GM18520 (cell line): ENCODE results near the gene MSGN1.

ENCODE experiments used
- ATAC-seq: cut with Tn5 transposase; IDR thresholded peaks from one replicate; pipeline ENCODE4 v1.9.1; 2021; ENCODE audit not compliant: unreplicated experiment

The MSGN1 gene, protein sequence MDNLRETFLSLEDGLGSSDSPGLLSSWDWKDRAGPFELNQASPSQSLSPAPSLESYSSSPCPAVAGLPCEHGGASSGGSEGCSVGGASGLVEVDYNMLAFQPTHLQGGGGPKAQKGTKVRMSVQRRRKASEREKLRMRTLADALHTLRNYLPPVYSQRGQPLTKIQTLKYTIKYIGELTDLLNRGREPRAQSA

GRCh38 chr2:17816396-17817245 lies at the start of gene MSGN1:
Gene MSGN1 (plus strand): TSS chr2:17816460. CDS start chr2:17816519, 59 bp downstream.
- no peak for ATAC-seq

DNA sequence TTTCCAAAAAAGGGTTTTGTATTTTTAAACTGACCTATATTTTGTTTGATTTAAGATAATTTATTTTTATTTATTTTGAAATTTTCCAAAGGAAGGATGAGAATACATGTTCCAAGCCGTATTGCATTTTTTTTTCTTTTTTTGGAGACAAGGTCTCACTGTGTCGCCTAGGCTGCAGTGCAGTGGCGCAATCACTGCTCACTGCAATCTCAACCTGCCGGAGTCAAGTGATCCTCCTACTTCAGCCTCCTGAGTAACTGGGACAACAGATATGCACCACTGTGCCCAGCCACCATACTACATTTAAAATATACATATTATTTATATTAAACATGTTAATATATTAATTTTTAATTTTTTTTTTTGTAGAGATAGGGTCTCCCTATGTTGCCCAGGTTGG lies 47.4 kb upstream of the MSGN1 start:
- no peak for ATAC-seq

- no peak for ATAC-seq
These were observed 44.3 kb upstream of the MSGN1 start for GRCh38 chr2:17771956-17772355.

GRCh38 chr2:17772532-17772931 lies 43.7 kb upstream of the MSGN1 start:
- ATAC-seq = no peak

GRCh38 chr2:17780546-17780945 lies 35.7 kb upstream of the MSGN1 start:
- no peak for ATAC-seq

DNA sequence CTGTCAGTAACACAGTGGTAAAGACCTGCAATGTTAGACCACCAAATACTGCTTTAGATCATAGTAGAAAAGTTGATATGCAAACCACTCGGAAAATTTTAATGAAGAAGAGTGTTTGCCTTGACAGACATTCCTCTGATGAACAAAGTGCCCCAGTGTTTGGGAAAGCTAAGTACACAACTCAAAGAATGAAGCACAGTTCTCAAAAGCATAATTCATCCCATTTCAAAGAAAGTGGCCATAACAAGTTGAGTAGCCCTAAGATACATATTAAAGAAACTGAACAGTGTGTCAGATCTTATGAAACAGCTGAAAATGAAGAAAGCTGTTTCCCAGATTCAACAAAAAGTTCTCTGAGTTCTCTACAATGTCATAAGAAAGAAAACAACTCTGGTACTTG lies 34.8 kb upstream of the MSGN1 start:
- no peak for ATAC-seq

- ATAC-seq = no peak
These were observed 29.5 kb upstream of the MSGN1 start for GRCh38 chr2:17786727-17787126.

DNA sequence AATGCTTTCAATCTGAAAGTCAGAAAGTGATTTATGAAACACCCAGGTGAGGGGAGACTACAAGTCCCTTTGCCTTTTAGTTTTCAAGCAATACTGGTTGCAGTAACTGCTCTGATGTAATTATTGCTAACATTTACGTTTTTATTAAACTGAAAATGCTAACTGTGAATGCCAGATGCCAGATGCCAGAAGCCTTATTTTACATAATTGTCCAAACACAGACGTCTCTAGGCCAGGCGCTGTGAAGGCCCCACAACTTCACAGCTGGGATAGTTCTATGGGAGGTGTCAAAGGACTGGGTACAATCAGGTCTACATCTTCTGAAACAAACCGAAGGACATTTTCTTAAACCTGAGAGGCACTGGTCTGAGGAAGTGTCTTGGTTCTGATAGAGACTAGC lies 27.5 kb upstream of the MSGN1 start:
- ATAC-seq = no peak

DNA sequence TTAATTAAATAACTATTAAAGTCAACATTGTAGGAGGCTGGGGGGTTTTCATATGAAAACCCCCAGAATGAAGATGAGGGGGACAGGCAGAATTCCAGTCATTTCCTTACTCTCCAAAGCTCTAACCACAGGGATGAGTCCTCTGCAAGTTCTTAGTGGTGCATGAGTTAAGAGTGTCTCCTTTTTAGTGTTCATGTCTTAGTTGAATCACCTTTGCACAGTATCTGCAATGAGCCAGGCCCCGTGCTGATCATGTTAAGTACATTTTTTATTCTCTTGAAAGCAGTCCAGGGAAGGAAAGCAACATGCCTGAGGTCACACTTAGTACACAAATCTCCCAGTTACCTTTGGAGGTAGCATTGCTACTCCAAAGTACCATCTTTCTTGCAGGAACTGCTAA lies 25.7 kb upstream of the MSGN1 start:
- ATAC-seq = no peak

DNA sequence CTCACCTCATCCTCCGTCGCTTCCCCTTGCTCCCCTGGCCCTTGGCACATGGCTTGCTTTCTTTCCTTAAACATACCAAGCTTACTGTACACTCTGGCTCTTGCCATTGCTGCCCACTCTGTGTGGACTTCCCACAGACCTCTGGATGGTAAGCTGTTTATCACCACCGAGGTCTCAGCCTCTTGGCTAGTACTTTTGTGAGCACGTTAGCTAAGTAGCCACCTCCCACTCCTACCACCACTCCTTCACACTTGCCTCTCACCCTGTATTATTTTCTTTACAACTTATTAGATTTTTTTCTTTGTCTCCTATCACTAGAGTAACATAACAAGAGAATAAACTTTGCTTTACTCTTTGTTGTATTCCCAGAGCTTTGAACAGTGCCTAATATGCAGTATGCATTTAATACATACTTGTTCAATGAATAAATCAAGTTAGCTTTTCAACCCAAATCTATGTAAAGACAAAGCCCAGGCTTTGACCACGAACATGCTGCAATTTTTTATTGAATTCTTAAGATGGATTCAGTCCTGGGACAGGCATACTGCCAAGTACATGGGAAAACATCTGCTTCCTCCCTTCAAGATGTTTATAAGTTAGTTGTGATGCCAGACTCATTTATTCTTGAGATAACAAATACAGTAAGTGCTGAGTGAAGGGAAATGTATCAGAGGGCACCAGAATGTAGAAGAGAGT lies 25.0 kb upstream of the MSGN1 start:
- ATAC-seq = no peak

- no peak for ATAC-seq
These were observed 24.5 kb upstream of the MSGN1 start for GRCh38 chr2:17791817-17792130.

DNA sequence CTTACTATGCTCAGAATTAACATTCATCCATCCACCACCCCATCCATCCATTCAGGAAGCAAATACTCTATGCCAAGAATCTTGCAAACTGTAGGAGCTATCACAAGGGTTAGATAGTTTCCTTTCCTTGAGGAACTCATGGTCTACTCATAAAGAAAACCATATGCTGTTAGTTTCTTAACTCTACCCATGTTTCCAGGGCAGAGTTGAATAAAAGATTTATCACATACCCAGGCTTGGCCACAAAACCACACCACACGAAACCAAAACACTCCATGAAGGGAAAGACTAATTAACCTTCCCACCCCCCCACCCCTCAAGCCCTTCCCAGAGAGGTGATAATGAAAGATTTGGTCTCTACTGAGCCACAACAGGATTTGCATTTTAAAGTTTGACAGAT lies 23.7 kb upstream of the MSGN1 start:
- no peak for ATAC-seq

GRCh38 chr2:17793296-17793695 lies 23.0 kb upstream of the MSGN1 start:
- ATAC-seq = no peak

- ATAC-seq = no peak
These were observed 22.4 kb upstream of the MSGN1 start for GRCh38 chr2:17793803-17794354.

- no peak for ATAC-seq
These were observed 21.0 kb upstream of the MSGN1 start for GRCh38 chr2:17795309-17795708.

- ATAC-seq = no peak
These were observed 17.9 kb upstream of the MSGN1 start for GRCh38 chr2:17798338-17798737.

DNA sequence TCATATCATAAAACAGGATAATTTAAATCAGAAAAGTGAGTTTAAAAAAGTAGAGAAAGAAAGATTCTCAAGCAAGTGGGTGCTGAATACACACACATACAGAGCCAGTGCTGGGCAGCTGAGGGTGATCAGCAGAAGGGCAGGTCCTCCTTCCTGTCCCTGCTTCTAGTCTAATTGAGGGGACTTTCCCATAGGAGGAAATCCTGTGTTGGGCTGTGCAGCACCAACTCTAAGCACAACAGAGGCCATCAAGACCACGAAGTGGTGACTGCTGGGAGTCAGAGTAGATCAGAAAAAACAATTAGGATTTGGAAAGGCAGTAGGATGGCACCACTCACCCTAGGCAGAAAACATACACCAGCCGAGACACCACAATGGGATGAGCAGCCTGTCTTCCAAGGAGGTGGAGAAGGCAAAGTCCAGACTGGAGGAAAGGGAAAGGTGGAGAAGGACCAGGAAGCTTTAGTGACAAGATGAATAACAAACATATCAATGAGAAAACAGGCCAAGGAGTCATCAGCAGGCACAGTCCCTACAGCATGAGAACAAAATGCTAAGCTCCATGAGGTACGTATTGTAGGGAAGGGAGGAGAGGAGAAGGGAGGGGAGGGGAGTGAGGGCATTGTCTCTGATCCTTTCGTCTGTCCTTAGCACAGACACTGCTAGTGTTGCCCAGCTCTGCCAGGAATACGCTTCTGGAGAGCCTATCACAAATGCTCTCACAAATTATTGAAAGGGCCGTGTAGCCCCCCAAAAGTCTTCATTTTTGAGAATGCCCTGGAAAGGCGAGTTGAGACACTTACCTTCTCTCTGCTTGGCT lies 16.7 kb upstream of the MSGN1 start:
- no peak for ATAC-seq

DNA sequence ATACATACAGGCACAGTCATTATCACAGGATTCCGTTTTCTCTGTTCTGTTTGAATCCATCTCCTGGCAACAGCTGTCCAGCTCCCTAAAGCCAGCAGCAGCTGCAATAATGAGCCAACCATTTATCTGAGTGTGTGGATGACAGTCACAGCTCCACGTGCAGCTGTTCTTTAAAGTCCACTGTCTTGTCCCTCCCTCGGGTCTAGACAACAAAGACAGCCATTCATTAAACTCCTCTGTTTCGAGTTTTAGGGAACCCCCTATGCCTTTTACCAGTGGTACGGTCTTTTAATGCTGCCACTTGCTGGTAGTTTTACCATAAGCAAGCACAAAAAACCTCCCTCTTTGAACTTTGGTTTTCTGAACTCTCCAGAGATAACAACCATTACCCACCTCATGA lies 16.0 kb upstream of the MSGN1 start:
- no peak for ATAC-seq

DNA sequence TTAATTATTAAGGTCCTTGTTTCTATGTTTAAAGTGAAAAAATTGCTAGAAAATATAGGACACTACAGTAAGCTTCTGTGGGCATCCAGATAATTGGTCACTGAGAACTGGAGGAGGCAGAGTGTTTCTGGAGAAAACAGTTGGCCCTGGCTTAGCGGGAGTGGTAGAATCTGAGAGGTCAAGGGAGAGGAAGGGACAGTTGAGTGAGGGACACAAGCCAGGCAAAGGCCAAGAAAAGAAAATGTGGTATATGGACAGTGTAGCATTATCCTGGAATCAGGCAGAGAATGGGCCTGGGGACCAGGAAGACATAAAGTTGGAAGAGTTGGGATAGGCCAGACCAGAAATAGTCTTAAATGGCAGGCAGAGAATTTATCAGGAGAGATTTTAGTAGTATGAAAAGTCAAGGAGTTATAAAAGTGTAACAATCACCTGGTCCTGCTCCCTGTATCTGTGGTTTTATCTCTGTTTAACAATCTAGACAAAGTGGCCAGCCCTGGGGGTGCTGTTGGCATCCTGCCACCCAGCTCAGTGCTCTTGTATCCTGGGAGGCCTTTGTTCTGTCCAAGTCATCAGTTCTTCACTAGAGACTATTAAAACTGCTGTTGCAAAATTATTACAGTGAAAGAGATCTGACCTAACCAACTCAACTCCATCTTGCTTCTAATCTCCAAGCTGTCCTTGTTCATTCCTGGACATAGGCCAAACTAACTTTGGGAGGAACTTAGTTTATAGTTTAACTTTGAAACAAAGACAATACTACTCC lies 15.4 kb upstream of the MSGN1 start:
- no peak for ATAC-seq

GRCh38 chr2:17803497-17803896 lies 12.8 kb upstream of the MSGN1 start:
- no peak for ATAC-seq
